HFFc6 (cell line): ENCODE results near the gene TAS2R1. TPM values are rescaled to one million over a fixed set of nuclear protein-coding genes. Genes with fewer than 3 reads are reported as not detected.

Experiments used
- DNase-seq: peaks from one replicate; pipeline ENCODE4 v3.0.0-alpha.2; 2018
- H3K27ac Mint-ChIP-seq: 2 replicates; pipeline ENCODE4 v1.8.0; 2020; ENCODE audit warnings: mild to moderate bottlenecking, mixed read lengths
- H3K27me3 Mint-ChIP-seq: 2 replicates; pipeline ENCODE4 v1.8.0; 2021; ENCODE audit warnings: mild to moderate bottlenecking, moderate library complexity, mixed read lengths; ENCODE audit not compliant: insufficient read depth
- H3K36me3 Mint-ChIP-seq: 2 replicates; pipeline ENCODE4 v1.8.0; 2021; ENCODE audit warnings: low read depth, mixed read lengths
- H3K4me1 Mint-ChIP-seq: 2 replicates; pipeline ENCODE4 v1.8.0; 2020; ENCODE audit warnings: low read depth, mixed read lengths
- H3K4me3 Mint-ChIP-seq: 2 replicates; pipeline ENCODE4 v1.8.0; 2020; ENCODE audit warnings: mild to moderate bottlenecking, moderate library complexity, mixed read lengths
- H3K9me3 Mint-ChIP-seq: 2 replicates; pipeline ENCODE4 v1.8.0; 2020; ENCODE audit warnings: mild to moderate bottlenecking, mixed read lengths
- CTCF ChIP-seq: fragments of 200-600 bp; sonication (generic); IDR thresholded peaks from 2 replicates; pipeline ENCODE4 v1.5.0; 2021; ENCODE audit warnings: antibody characterized with exemption, mild to moderate bottlenecking
- total RNA-seq, 6 experiments: library from RNA; stranded (reverse); fragmentation: NEBNext Ultra II Directional; extraction: Animal tissue kit (Norgen Biotek cat#: 25700); gene quantifications; 2 replicates in 1 of 6; 3 replicates in 5 of 6; pipeline ENCODE4 v1.2.3, GENCODE V29; 2021

Gene TAS2R1
- total RNA-seq, 6 experiments from 2014 or later, result 0.41 TPM; not detected in 5

- no peaks in the 10 kb centered on the region for H3K36me3 Mint-ChIP-seq
- DNase-seq, result peak; percentile 11
- H3K9me3 Mint-ChIP-seq, result no peaks in the 10 kb centered on the region
- peaks cover 3% of the 10 kb centered on the region for H3K27me3 Mint-ChIP-seq
- H3K4me3 Mint-ChIP-seq, result no peak overlapping the region; the same call in 1 of the 2 replicates
- peaks cover 41% of the 10 kb centered on the region for H3K4me1 Mint-ChIP-seq
- TF ChIP-seq CTCF, result peak; percentile 20; the same call in 1 of the 2 replicates
- no peak overlapping the region for H3K27ac Mint-ChIP-seq
Measured at GRCh38 chr5:9624196-9624947, 5.8 kb downstream of the TAS2R1 start.

GRCh38 chr5:9623661-9624060 lies 6.5 kb downstream of the TAS2R1 start:
- Mint-ChIP-seq H3K27me3 (peaks cover 1% of the 10 kb centered on the region), H3K4me3 (peak overlapping the region; percentile 68; the same call in 1 of the 2 replicates), H3K9me3 (no peaks in the 10 kb centered on the region), H3K4me1 (peaks cover 41% of the 10 kb centered on the region), H3K36me3 (no peaks in the 10 kb centered on the region), H3K27ac (peak overlapping the region; percentile 73; the same call in 1 of the 2 replicates)
- DNase-seq, result no peak
- no peak for TF ChIP-seq CTCF

GRCh38 chr5:9622971-9623421 lies 7.2 kb downstream of the TAS2R1 start:
- peaks cover 41% of the 10 kb centered on the region for H3K4me1 Mint-ChIP-seq
- peak; percentile 79 for DNase-seq
- peak overlapping the region; percentile 68 for H3K4me3 Mint-ChIP-seq
- TF ChIP-seq CTCF, result no peak
- no peaks in the 10 kb centered on the region for H3K9me3 Mint-ChIP-seq
- no peaks in the 10 kb centered on the region for H3K36me3 Mint-ChIP-seq
- peaks cover 1% of the 10 kb centered on the region for H3K27me3 Mint-ChIP-seq
- H3K27ac Mint-ChIP-seq, result peak overlapping the region; percentile 73

- TF ChIP-seq CTCF, result no peak
- H3K27ac Mint-ChIP-seq, result peak overlapping the region; percentile 64
- H3K36me3 Mint-ChIP-seq, result no peaks in the 10 kb centered on the region
- peak; percentile 15 for DNase-seq
- H3K9me3 Mint-ChIP-seq, result no peaks in the 10 kb centered on the region
- H3K27me3 Mint-ChIP-seq, result peaks cover 1% of the 10 kb centered on the region
- peaks cover 41% of the 10 kb centered on the region for H3K4me1 Mint-ChIP-seq
- peak overlapping the region; percentile 46; the same call in 1 of the 2 replicates for H3K4me3 Mint-ChIP-seq
Measured at GRCh38 chr5:9621379-9621903, 8.7 kb downstream of the TAS2R1 start.

- Mint-ChIP-seq H3K9me3 (no peaks in the 10 kb centered on the region), H3K27me3 (peaks cover 1% of the 10 kb centered on the region), H3K4me3 (no peak overlapping the region), H3K36me3 (no peaks in the 10 kb centered on the region), H3K27ac (no peak overlapping the region), H3K4me1 (peaks cover 37% of the 10 kb centered on the region)
- DNase-seq, result no peak
- no peak for TF ChIP-seq CTCF
Measured at GRCh38 chr5:9619331-9620092, 10.6 kb downstream of the TAS2R1 start.
